Peyer's patch (tissue), 4 donors: ENCODE results near the gene ARHGAP21.

Source experiments
- CTCF ChIP-seq, 6 experiments: fragments of 450-650 bp in 4 of 6; fragments of 200-600 bp in 2 of 6; sonication (generic) in 1 of 6; IDR thresholded peaks; one replicate each; pipeline ENCODE4 v1.5.1; 2017 to 2019; ENCODE audit warnings: antibody characterized with exemption in 6 of 6, mild to moderate bottlenecking in 3 of 6, moderate library complexity in 1 of 6
- POLR2A ChIP-seq, 2 donors: fragments of 450-650 bp; IDR thresholded peaks; one replicate each; pipeline ENCODE4 v1.5.1; 2017; ENCODE audit warnings: antibody characterized with exemption in 2 of 2, mild to moderate bottlenecking in 2 of 2, moderate library complexity in 2 of 2

- TF ChIP-seq POLR2A (IDR thresholded peaks at IDR 0.05) (no peak), CTCF (IDR thresholded peaks at IDR 0.05) (peak in 5 of 6 experiments; percentile 10 to 75 (median 70))
These were observed 166.6 kb downstream of the ARHGAP21 start for GRCh38 chr10:24556750-24557742.
